Limb (tissue), 2 donors: Measurements from ENCODE around the gene TAL1.

Experiments
- DNase-seq, 2 donors: peaks; one replicate each; pipeline ENCODE4 v3.0.0-alpha.2; 2016; ENCODE audit errors: extremely low spot score in 2 of 2

Gene TAL1

GRCh38 chr1:47229886-47230691, 1.9 kb downstream of the TAL1 start:
- DNase-seq, result peak in 1 of 2 donors; percentile 55

GRCh38 chr1:47229031-47229885, 2.8 kb downstream of the TAL1 start:
- DNase-seq, result peak in 1 of 2 donors; percentile 56

GRCh38 chr1:47228644-47229030, 3.4 kb downstream of the TAL1 start:
- DNase-seq, result no peak

GRCh38 chr1:47227341-47228232, 4.4 kb downstream of the TAL1 start:
- no peak for DNase-seq

- no peak for DNase-seq
These were observed 5.2 kb downstream of the TAL1 start for GRCh38 chr1:47226839-47227215.

- DNase-seq, result peak in 1 of 2 donors; percentile 40
These were observed 5.7 kb downstream of the TAL1 start for GRCh38 chr1:47226121-47226838.

- DNase-seq, result peak in 1 of 2 donors; percentile 46
These were observed 6.5 kb downstream of the TAL1 start for GRCh38 chr1:47225430-47226100.

GRCh38 chr1:47224676-47225399, 7.2 kb downstream of the TAL1 start:
- DNase-seq, result peak in 1 of 2 donors; percentile 46

- DNase-seq, result no peak
These were observed 7.9 kb downstream of the TAL1 start for GRCh38 chr1:47223921-47224675.

GRCh38 chr1:47223174-47223920, 8.7 kb downstream of the TAL1 start:
- DNase-seq, result no peak

GRCh38 chr1:47222476-47222875, 9.5 kb downstream of the TAL1 start:
- DNase-seq, result no peak

- no peak for DNase-seq
These were observed 12.3 kb downstream of the TAL1 start for GRCh38 chr1:47219590-47220220.

GRCh38 chr1:47219001-47219400, 13.0 kb downstream of the TAL1 start:
- no peak for DNase-seq

- no peak for DNase-seq
These were observed 15.6 kb downstream of the TAL1 start for GRCh38 chr1:47216278-47217059.

GRCh38 chr1:47215713-47216112, 16.3 kb downstream of the TAL1 start:
- no peak for DNase-seq

GRCh38 chr1:47214549-47214948, 17.5 kb downstream of the TAL1 start:
- DNase-seq, result no peak
